VCaP (cell line): Measurements from ENCODE around the gene LMBR1.

Experiments
- H3K27ac ChIP-seq: fragments of 450-650 bp; 2 replicates; pipeline ENCODE4 v1.5.1; 2017
- CTCF ChIP-seq: fragments of 450-650 bp; conservative IDR thresholded peaks from 2 replicates; pipeline ENCODE4 v1.5.1; 2017; ENCODE audit warnings: mild to moderate bottlenecking, moderate library complexity

LMBR1 gene

GRCh38 chr7:156795415-156795814 is 97.6 kb downstream of the LMBR1 start:
- no peak overlapping the region for H3K27ac ChIP-seq
- TF ChIP-seq CTCF = no peak

GRCh38 chr7:156793334-156793733 is 99.6 kb downstream of the LMBR1 start:
- no peak for TF ChIP-seq CTCF
- H3K27ac ChIP-seq = no peak overlapping the region

- no peak overlapping the region for H3K27ac ChIP-seq
- TF ChIP-seq CTCF = no peak
Measured at GRCh38 chr7:156792611-156793010, 100.4 kb downstream of the LMBR1 start.

- TF ChIP-seq CTCF = no peak
- no peak overlapping the region; the same call in 1 of the 2 replicates for H3K27ac ChIP-seq
Measured at GRCh38 chr7:156791241-156791640, 101.7 kb downstream of the LMBR1 start.

GRCh38 chr7:156790264-156790663 is 102.7 kb downstream of the LMBR1 start:
- peak overlapping the region; percentile 27; the same call in 1 of the 2 replicates for H3K27ac ChIP-seq
- no peak for TF ChIP-seq CTCF

- no peak for TF ChIP-seq CTCF
- H3K27ac ChIP-seq = no peak overlapping the region
Measured at GRCh38 chr7:156785998-156786543, 106.9 kb downstream of the LMBR1 start.

GRCh38 chr7:156783864-156784263 is 109.1 kb downstream of the LMBR1 start:
- 0 out of 2 replicates have a peak overlapping the region, but pooled peaks have one; percentile 4 for H3K27ac ChIP-seq
- TF ChIP-seq CTCF = no peak
